HUDEP-2 (cell line): Measurements from ENCODE around the gene REXO5.
"Not testable (repeated sequence)": the region's sequence is repeated elsewhere in the genome, so short reads cannot be mapped to it uniquely, and the experiment has no call there.

ENCODE experiments used
- DNase-seq, 76 experiments: peaks; one replicate each; lab custom pipeline; 2025; ENCODE audit not compliant: unreplicated experiment in 76 of 76; lab: John Stamatoyannopoulos, UW

REXO5 gene, protein sequence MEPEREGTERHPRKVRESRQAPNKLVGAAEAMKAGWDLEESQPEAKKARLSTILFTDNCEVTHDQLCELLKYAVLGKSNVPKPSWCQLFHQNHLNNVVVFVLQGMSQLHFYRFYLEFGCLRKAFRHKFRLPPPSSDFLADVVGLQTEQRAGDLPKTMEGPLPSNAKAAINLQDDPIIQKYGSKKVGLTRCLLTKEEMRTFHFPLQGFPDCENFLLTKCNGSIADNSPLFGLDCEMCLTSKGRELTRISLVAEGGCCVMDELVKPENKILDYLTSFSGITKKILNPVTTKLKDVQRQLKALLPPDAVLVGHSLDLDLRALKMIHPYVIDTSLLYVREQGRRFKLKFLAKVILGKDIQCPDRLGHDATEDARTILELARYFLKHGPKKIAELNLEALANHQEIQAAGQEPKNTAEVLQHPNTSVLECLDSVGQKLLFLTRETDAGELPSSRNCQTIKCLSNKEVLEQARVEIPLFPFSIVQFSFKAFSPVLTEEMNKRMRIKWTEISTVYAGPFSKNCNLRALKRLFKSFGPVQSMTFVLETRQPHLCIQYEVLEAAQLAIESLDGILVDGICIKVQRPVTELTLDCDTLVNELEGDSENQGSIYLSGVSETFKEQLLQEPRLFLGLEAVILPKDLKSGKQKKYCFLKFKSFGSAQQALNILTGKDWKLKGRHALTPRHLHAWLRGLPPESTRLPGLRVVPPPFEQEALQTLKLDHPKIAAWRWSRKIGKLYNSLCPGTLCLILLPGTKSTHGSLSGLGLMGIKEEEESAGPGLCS

DNA sequence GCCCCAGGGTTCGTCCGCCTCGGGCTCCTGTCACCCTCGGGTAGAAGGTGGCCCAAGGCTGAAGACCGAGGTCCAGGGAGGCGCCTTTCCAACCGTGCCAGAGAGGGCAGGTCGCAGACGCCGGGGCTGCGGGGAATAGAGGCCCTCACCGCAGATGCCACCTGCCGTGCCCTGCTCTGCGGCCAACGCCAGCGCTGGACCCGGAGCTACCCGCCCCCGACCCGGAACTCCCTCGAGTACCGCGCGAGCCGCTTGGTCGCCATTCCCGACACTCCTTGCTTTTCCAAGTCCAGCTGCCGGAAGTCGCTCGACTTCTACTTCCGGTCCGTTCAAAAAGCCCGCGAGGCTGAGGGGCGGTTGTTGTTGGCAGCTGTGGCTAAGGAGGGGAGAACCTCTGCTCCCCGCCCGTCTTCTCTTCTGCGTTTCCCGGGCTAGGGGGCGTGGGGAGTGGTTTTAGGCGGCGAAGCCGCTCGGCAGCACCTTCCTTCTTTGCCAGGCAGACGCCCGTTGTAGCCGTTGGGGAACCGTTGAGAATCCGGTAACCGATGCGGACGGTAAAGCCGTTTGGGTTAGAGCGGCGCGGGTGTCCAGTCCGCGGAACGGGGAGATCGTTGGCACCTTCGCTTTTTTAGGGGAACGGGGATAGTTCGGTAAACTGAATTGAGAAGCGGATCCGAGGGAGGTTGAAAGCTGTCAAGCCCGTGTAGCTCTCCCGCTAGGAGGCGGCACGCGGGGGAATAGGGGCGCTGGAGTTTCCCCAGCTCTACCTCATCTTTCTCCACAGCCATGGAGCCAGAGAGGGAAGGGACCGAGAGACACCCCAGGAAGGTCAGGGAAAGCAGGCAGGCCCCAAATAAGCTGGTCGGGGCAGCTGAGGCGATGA, at the start of gene REXO5, which contains the start of gene ERI2:
TSS of gene REXO5 (plus strand) at position 360 of the 883 bp plus-strand sequence. CDS start at position 787, 427 bp downstream.
TSS of gene ERI2 (minus strand) at position 305 of the 883 bp plus-strand sequence. CDS start at position 263, 42 bp downstream.
- peak; percentile 23 to 95 (median 87) for DNase-seq

DNA sequence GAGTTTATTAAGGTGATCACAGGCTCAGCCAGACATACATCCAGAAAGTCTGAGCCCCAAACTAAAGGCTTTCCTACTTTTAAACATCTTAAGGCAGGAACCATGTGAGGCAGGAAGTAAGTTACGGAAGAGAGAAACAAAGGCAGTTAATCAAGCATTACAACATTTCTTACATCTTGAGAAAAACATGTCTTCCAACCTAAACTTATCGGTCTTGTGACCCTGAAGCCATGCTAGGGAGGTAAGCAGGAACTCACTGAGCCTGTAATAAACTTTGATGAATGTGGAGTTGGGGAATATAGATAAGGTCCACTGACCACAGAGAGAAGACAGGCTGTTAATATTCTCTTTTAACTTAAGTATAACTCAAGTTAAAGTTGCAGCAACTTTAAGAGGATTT, 46.0 kb upstream of the REXO5 start:
- no peak for DNase-seq

DNA sequence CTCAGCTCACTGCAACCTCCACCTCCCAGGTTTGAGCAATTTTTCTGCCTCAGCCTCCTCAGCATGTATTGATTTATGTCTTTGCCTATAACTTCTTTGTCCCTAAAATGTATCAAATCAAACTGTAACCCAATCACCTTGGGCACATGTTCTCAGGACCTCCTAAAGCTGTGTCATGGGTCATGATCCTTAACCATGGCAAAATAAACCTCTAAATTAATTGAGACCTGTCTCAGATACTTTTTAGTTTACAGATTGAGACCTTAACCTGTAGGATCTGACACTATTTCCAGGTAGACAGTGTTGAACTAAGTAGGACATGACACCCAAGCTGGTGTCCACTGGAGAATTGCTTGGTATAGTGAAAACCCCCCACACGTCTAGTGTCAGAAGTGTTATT, 45.2 kb upstream of the REXO5 start:
- no peak for DNase-seq

DNA sequence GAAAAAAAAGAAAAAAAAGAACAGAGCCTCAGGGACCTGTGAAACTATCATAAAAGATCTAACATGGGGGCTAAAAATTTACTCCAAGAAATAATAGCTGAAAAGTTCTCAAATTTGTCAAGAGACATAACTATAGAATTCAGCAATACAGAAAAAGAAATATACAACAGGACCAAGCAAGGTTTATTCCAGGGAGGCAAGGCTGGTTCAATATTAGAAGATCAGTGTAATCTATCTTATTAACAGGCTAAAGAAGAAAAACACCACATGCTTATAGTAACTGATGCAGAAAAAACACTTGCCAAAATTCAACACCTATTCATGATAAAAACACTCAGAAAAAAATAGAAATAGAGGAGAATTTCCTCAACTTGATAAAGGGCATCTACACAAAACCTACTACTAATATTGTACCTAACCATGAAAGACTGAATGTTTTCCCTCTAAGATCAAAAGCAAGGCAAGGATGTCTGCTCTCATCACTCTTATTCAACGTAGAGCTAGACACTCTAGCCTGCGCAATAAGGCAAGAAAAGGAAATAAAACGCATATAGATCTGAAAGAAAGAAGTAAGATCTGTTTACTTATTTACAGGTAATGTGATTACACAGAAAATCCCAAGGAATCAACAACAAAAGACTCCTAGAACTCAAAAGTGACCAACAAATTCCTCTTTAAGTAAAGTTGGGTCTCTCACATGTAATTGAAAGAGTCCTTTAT, 43.8 kb upstream of the REXO5 start:
- DNase-seq: no peak

DNA sequence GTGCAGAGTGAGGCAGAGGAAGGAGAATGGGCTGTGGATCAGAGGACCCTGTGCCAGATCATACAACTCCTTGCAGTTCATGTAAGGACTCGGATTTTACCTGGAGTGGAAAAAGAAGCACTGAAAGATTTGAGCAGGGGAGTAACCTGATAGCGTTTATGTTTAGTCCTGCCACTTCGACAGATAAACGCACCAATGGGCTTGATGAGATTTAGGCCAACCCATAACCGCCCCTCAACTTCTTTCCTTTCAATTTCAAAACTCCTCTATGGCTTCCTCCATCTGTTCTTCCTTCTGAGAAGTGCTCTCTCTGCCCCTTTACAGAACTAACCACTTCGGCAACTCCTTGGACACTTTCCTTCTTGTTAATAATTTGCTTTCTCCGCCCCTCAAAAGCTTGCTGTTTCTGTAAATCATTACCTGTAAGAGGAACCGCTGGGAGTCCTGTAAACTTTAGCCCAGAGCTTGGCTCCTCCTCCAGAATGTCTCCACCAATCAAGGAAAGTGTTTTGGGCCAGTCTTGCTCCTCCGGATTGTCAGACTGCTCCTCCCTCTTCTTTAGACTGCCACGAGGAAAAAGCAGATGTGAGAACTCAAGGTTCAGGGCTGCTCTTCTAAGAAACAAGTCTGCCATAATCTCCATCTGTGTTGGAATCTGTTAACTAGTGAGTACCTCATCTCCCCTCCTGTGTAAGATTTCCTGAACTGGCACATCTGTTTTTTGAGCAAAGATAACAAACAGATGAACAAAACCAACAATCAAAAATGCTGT, 42.7 kb upstream of the REXO5 start, which contains the start of gene ACSM3:
TSS of gene ACSM3 (plus strand) at position 554 of the 772 bp plus-strand sequence. CDS start 6,021 bp downstream, outside the sequence.
- peak in 60 of 76 experiments; percentile 2 to 76 (median 41) for DNase-seq

DNA sequence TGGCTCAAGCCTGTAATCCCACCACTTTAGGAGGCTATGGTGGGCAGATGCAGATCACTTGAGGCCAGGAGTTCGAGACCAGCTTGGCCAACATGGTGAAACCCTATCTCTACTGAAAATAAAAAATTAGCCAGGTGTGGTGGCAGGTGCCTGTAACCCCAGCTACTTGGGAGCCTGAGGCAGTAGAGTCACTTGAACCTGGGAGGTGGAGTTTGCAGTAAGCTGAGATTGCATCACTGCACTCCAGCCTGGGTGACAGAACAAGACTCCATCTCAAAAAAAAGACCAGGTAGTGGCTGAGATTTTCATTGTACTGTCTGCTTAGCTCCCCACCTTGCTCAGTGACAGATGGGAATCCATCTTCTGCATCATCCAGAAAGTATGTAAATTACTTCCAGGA, 41.9 kb upstream of the REXO5 start:
- DNase-seq: not testable (repeated sequence)

DNA sequence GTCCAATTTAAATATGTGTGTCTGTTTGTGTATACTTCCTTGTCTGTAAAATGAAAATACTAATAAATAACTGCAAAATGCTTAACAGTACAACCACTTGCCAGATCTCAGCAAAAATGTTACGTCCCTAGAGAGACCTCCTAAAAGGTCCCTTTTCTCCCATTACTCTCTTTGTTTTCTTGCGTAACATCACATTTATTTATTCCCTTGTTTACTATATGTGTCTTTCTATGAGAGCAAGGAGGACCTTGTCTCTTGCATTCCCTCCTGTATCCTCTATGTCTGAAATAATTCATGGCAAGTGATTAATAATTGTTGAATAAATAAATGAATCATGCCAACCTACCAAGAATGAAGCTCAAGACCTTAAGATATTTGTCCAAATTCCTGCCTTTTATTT, 40.6 kb upstream of the REXO5 start:
- no peak for DNase-seq

DNA sequence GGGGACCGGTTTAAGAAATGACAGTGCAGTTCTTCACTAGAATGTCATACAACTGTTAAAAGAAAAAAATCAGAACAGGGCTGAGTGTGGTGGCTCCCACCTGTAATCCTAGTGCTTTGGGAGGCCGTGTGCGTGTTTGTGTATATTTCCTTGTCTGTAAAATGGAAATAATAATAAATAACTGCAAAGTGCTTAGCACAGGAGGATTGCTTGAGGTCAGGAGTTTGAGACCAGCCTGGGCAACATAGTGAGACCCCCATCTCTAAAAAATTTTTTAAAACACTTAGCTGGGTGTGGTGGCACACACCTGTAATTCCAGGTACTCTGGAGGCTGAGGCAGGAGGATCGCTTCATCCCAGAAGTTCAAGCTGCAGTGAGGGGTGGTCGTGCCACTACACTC, 40.0 kb upstream of the REXO5 start:
- no peak for DNase-seq

DNA sequence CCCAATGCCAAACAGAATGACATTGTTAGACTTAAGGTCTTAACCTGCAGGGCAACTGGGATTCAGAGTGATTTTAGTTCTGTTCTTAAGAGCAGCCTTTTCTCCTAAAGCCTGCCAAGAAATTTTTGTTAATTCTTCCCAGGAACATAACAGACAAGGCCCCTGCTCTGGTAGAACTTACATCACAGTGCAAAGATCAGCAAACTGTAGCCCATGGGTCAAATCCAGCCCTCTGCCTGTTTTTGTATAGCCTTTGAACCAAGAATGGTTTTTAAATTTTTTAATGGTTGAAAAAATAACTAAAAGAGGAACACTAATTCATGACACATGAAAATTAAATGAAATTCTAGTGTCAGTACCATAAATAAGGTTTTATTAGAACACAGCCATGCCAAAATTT, 38.8 kb upstream of the REXO5 start:
- no peak for DNase-seq

DNA sequence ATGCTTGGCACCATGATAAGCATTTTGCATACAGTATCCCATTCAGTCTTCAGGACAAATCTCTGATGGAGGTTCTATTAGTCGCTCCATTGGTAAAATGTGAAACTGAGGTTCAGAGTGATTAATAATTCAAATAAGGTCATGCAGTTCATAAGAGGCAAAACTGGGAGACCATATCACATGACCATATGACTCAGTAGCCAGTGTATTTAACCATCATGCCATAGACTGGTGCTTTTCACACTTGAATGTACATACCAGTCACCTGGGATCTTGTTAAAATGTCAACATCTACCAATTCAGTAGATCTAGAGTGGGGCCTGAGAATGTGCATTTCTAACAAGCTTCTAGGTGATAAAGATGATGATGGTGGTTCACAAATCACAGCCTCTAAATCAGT, 38.2 kb upstream of the REXO5 start:
- DNase-seq: no peak

DNA sequence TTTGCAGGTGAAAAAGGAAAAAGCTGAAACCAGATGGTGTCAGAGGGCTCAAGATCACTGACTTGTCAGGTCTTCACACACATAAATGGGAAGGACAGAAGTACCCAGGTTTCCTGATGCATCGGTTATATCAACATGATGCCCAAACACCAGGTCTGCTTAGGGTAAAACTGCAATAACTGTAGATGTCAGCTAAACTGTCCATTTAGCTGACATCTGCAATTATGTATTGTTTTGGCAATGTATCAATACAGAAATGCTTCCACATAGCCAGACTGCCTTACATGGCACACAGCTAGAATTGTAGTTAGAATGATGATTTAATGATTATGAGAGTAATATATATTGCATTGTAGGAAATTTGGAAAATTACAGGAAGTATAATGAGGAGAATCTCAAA, 37.5 kb upstream of the REXO5 start:
- DNase-seq: no peak

DNA sequence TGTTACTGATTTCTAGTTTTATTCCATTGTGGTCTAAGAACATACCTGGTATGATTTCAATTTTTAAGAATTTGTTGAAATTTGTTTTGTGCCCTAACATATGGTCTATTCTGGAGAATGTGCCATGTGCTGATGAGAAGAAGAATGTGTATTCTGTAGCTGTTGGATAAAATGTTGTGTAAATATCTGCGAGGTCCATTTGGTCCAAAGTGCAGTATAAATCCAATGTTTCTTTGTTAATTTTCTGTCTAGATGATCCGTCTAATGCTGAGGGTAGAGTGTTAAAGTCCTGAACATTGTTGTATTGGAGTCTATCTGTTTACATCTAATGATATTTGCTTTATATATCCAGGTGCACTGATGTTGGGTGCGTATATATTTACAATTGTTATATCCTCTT, 32.6 kb upstream of the REXO5 start:
- DNase-seq: no peak

DNA sequence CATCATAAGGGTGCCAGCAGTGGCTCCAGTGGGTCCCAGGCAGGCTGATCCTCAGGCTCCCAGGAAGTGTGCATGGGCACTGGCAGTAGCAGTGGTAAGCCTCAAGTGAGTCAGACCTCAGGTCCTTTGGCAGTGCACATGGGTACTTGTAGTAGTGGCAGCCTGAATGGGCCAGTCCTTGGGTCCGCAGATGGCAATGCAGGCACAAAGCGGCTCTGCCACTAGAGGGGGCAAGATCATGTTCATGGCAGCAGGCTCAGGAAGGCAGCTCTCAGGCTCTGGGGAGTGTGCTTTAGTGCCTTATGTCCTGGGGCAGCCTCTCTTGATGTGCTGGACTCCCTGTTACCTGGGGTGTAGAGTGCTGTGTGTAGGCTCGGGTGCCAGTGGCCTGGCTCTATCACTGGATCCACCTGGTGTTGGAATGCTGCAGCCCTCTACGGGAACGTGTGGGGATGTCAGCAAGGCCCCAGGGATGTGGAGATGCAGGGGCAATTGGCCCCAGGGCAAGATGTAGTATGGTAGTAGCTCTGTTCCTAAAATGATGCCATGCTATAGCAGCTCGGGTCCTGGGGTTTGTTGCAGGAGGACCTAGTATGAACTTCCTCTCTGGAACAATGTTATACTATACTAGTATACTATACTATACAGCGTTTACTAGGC, 31.5 kb upstream of the REXO5 start:
- DNase-seq: peak in 74 of 76 experiments; percentile 3 to 85 (median 58)

DNA sequence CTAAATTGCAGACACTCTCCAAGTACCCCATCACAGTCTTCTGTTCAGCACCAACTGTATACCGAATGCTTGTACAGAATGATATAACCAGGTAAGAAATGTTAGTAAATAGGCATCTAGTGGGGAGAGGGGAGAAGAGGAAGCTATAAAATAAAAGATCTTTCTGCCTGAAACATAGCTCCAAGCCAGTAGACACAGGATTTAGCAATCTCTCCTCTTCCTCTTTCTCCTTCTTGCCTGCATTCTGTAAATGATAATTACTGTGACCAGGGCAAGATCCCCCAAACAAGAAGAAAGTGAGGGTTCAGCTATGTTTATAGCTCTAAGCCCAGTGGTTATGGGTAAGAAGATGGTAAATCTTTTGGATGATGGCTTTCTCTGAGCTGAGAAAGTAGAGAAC, 24.6 kb upstream of the REXO5 start:
- DNase-seq: no peak

DNA sequence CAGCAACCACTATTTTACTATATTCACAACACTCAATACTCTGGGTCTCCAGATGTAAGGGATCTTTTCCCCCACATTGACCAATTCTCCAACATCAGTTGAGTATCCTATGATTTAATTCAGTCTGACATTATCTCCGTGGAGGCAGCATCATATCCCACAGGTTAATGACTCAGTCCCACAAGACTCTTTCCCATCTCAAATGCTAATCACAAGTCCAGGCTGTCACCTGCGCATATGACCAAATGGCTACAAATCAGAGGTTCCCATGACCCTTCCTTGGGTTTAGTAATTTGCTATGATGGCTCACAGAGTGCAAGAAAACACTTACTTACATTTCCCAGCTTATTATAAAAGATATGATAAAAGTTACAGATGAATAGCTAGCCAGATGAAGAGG, 23.9 kb upstream of the REXO5 start:
- DNase-seq: no peak

DNA sequence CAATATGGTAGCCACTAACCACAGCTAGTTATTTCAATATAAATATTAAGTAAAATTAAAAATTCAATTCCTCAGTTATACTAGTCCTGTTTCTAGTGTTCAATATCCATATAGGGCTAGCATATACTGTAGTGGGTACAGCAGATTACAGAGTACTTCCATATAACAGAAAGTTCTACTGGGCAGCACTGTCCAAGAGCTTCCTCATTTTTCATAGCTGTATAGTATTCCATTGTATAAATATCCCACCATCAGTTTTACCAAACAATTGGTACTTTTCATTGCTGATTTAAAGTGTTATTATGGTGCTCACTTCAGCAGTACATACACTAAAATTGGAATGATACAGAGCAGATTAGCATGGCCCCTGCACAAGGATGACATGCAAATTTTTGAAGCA, 22.1 kb upstream of the REXO5 start:
- no peak for DNase-seq

DNA sequence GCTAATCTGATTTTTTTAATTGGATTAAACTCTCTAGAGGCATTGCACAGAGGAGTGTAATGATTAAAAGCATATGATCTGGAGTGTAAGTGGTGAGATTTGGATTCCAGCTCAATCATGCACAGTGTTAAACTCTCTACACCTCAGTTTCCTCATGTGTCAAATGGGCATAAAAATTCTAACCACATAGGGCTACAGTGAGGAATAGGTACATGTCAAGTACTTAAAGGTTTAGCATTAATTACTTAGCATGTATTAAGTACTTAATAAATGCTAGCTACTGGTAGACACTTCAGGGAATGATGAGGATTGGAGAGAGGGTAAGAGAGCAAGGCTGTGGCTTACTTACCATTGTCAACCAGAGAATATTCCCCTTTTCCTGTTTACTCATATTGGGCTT, 17.2 kb upstream of the REXO5 start:
- DNase-seq: no peak

DNA sequence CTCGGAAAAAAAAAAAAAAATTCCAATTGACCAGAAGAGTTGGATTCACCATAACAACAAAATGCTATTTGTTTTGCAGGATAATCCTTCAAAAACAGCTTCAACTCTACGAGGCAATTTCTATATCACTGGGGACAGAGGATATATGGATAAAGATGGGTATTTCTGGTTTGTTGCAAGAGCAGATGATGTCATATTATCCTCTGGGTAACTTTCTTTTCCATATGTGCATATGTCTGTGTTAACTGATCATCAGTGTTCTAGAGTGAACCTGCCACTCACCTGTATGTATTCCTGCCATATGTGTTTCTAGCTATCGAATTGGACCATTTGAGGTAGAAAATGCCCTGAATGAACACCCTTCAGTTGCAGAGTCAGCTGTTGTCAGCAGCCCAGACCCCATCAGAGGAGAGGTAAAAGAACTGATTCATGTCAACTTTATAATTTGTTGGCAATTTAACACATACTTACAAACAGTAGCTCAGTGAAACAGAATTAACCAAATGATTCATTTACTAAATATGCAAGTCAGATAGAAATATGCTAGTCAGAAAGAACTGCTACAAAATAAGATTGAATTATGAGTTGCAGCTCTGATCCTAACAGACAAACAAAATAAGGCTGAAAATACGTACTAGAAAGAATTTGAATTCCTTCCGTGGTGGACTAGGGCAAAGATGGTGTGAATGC, 14.3 kb upstream of the REXO5 start:
- no peak for DNase-seq
